HG03571 (cell line): ENCODE measurements around the gene MOB3B.

ENCODE experiments used
- ATAC-seq: cut with Tn5 transposase; IDR thresholded peaks from one replicate; pipeline ENCODE4 v1.9.1; 2021; ENCODE audit not compliant: unreplicated experiment

The MOB3B gene

GRCh38 chr9:27541740-27542139 lies 12.1 kb upstream of the MOB3B start:
- ATAC-seq: no peak

GRCh38 chr9:27540502-27540901 lies 10.9 kb upstream of the MOB3B start:
- no peak for ATAC-seq

- peak; percentile 45 for ATAC-seq
Measured at GRCh38 chr9:27539479-27540441, 10.1 kb upstream of the MOB3B start.

DNA sequence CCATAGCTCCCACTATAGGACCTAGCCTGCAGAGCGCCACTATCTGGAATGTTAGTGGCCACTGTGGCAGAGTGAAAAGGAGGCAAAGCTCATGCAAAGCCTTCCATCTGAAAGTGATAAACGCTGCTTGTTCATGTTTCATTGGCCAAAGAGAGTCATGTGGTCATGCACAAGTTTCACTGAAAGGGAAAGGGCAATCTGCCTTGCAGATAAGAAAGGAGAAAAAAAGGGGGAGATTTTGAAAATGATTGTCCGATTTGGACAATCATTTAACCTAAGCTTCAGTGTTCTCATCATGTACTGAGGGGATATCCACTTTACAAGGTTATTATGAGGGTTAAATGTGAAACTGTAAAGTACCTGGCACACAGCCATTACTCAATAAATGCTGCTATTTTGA lies 9.0 kb upstream of the MOB3B start:
- peak; percentile 59 for ATAC-seq

GRCh38 chr9:27537756-27538155 lies 8.1 kb upstream of the MOB3B start:
- ATAC-seq: no peak

- no peak for ATAC-seq
Measured at GRCh38 chr9:27537027-27537435, 7.4 kb upstream of the MOB3B start.

- no peak for ATAC-seq
Measured at GRCh38 chr9:27536168-27536567, 6.6 kb upstream of the MOB3B start.

- no peak for ATAC-seq
Measured at GRCh38 chr9:27535701-27536118, 6.1 kb upstream of the MOB3B start.

GRCh38 chr9:27534658-27535209 lies 5.1 kb upstream of the MOB3B start:
- no peak for ATAC-seq

GRCh38 chr9:27534131-27534530 lies 4.5 kb upstream of the MOB3B start:
- no peak for ATAC-seq

DNA sequence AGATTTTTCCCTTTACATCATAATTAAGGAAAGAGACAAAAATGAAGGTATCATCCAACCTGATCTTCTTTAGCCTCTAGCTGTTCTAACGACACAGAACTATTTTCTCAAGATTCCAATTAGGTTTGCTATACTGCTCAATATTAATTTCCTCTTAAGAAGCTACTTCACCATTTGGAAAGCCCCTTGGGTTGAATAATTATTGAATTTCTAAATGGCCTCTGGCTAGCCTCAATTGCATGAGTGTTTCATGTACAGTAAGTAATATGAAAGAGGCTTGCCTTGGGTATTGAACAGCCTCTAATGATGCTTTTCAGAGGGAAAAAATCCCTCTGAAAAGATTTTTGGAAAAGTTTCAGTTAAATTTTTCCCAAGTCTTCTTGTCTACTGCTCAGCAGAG lies 3.7 kb upstream of the MOB3B start:
- ATAC-seq: no peak

DNA sequence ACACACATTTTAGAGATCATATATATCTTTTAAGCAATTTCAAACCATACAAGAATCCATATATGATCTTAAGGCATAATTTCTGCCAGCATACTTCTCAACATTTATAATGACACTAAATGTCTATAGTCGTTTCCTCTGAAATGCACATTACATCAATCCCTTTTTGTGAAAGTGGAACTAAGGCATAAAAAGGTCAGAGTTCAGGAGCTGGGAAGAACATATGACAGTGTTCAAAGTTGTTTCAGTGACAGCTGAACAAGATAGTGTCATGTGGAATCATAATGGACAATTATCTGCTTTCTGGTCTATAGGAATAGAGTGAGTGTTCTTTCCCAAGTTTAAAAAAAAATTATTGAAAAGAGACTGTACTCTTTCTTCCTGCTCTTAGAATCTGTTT lies 2.4 kb upstream of the MOB3B start:
- no peak for ATAC-seq

- ATAC-seq: no peak
Measured at GRCh38 chr9:27530915-27531755, 1.5 kb upstream of the MOB3B start.

DNA sequence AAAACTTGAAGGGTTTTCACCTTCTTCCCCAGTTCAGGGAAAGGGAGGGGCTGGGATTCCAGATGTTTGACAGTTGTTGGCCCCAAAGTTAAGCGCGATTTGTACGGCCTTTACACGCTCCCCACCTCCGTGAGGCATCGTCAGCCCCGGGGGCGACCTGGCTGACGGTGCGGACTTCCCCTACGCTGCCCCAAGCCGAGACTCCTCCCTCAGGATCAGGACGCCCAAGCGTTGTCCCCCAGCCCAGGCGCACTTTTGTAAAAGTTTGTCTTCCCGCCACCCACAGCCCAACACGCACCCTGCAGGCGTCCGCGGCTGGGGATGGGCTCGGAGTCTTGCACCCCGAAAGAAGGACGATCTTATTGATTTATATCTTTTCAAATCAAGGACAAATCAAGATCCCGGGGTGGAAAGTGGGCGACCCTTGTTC lies 713 bp downstream of the MOB3B start:
- peak; percentile 43 for ATAC-seq

DNA sequence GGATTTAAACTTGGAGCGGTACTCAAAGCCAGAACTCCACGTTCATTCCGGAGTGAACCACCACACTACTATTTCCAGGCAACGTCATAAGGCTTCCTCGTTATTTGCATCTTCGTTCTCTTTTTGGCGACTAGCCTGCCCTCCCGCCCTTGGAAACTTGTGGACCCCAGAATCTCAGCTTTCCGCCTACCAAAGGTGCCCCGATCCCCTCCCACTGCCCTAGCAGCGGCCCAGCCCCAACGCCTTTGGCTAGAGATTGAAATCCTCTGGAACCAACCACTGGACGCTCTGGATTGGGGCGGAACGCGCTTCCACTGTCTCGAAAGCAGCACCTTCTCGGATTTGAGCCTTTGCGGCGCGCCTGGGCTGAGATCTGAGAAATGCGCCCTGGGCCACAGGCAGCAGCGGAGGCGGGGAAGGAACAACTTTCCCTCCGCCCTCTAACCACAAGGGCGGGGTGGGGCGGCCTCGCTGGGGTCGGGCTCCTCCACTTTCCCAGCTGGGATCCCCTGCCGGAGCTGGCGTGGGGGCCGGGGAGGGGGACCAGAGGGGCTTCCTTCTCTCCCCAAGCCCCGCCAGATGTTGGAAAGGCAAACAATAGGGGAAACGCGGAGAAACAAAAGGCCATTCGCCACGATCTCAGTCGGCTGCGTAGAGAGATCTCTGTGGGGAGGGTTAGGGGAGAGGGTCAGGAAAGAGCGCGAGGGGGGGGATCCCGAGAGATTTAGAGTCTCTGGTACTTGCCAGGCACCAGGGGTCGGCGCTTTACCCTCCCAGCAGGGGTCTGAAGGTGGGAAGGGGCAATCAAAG lies 1.3 kb downstream of the MOB3B start:
- ATAC-seq: peak; percentile 47

GRCh38 chr9:27527702-27528075 lies 1.9 kb downstream of the MOB3B start:
- no peak for ATAC-seq

DNA sequence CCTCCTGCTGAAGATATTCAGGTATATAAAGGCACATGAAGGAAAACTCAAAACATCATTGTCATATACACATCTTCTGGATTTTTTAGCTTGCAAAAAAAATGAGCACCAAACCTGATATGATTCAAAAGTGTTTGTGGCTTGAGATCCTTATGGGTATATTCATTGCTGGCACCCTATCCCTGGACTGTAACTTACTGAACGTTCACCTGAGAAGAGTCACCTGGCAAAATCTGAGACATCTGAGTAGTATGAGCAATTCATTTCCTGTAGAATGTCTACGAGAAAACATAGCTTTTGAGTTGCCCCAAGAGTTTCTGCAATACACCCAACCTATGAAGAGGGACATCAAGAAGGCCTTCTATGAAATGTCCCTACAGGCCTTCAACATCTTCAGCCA lies 5.4 kb downstream of the MOB3B start, which contains the start of gene IFNK:
Gene IFNK (plus strand): TSS at position 55 of the 400 bp plus-strand sequence. CDS start 47 bp downstream, at position 102.
- no peak for ATAC-seq

- no peak for ATAC-seq
Measured at GRCh38 chr9:27523141-27523540, 6.5 kb downstream of the MOB3B start.

GRCh38 chr9:27520986-27521385 lies 8.6 kb downstream of the MOB3B start:
- no peak for ATAC-seq
